Ascending aorta (tissue), 2 donors: ENCODE data around the gene MXRA7. TPM values are rescaled to one million over a fixed set of nuclear protein-coding genes. Genes with fewer than 3 reads are reported as not detected.

Source experiments
- DNase-seq, 2 donors: peaks; one replicate each; pipeline ENCODE4 v3.0.0-alpha.2; 2019; ENCODE audit warnings: low spot score in 2 of 2
- H3K27ac ChIP-seq, 2 donors: fragments of 200-600 bp; sonication (generic); one replicate each; pipeline ENCODE4 v1.5.1; 2016 to 2017; ENCODE audit warnings: mild to moderate bottlenecking in 1 of 2
- H3K27me3 ChIP-seq: fragments of 200-600 bp; sonication (generic); one replicate; pipeline ENCODE4 v1.5.1; 2017
- H3K36me3 ChIP-seq, 2 donors: fragments of 200-600 bp; sonication (generic); one replicate each; pipeline ENCODE4 v1.5.1; 2016
- H3K4me1 ChIP-seq, 2 donors: fragments of 200-600 bp; sonication (generic); one replicate each; pipeline ENCODE4 v1.5.1; 2016 to 2017; ENCODE audit warnings: mild to moderate bottlenecking in 1 of 2
- H3K4me3 ChIP-seq, 2 donors: fragments of 200-600 bp; sonication (generic); one replicate each; pipeline ENCODE4 v1.5.1; 2016 to 2017; ENCODE audit warnings: mild to moderate bottlenecking in 1 of 2
- H3K9me3 ChIP-seq, 2 donors: fragments of 200-600 bp; sonication (generic); one replicate each; pipeline ENCODE4 v1.5.1; 2016
- CTCF ChIP-seq, 3 experiments: fragments of 200-600 bp in 2 of 3; fragments of 450-650 bp in 1 of 3; sonication (generic) in 2 of 3; IDR thresholded peaks; one replicate each; pipeline ENCODE4 v1.5.1; 2016 to 2019; ENCODE audit warnings: antibody characterized with exemption in 3 of 3, mild to moderate bottlenecking in 1 of 3, moderate library complexity in 1 of 3
- intact Hi-C: fragments of 100-400 bp; cut with DNase I; formaldehyde crosslinking; loops from one replicate; pipeline ENCODE4 v1.15.1; 2023
- total RNA-seq: library from RNA; depleted of rRNA; stranded (reverse); fragments of >200 nt; gene quantifications from one replicate; pipeline ENCODE4 v1.1.0, GENCODE V29; 2016

Gene MXRA7
- total RNA-seq, 1 donor from 2014 or later, result 122 TPM

GRCh38 chr17:76670020-76670717 lies 40.6 kb downstream of the MXRA7 start:
- Histone ChIP-seq H3K36me3 (peaks cover 0 to 5% of the 10 kb centered on the region in 2 donors), H3K9me3 (no peaks in the 10 kb centered on the region), H3K27ac (no peak overlapping the region), H3K4me3 (no peak overlapping the region), H3K4me1 (peaks cover 0 to 8% of the 10 kb centered on the region in 2 donors), H3K27me3 (peaks cover 3% of the 10 kb centered on the region)
- TF ChIP-seq CTCF (IDR thresholded peaks at IDR 0.05), result no peak
- DNase-seq, result no peak
- intact Hi-C loops, result loop anchor here (5.0 kb wide), 1 partner anchor 42 kb away; the partner anchor contains the start of gene MXRA7

- H3K36me3 ChIP-seq, result no peaks in the 10 kb centered on the region
- intact Hi-C loops, result no loop called here
- H3K9me3 ChIP-seq, result no peaks in the 10 kb centered on the region
- DNase-seq, result no peak
- TF ChIP-seq CTCF (IDR thresholded peaks at IDR 0.05), result no peak
- H3K4me3 ChIP-seq, result no peak overlapping the region
- H3K27ac ChIP-seq, result no peak overlapping the region
- peaks cover 3% of the 10 kb centered on the region for H3K27me3 ChIP-seq
- H3K4me1 ChIP-seq, result peaks cover 0 to 8% of the 10 kb centered on the region in 2 donors
Observed at GRCh38 chr17:76667786-76668453, 42.8 kb downstream of the MXRA7 start.

GRCh38 chr17:76667491-76667755 lies 43.3 kb downstream of the MXRA7 start:
- DNase-seq, result no peak
- H3K27ac ChIP-seq, result no peak overlapping the region
- no peak overlapping the region for H3K4me3 ChIP-seq
- no peaks in the 10 kb centered on the region for H3K36me3 ChIP-seq
- TF ChIP-seq CTCF (IDR thresholded peaks at IDR 0.05), result no peak
- H3K9me3 ChIP-seq, result no peaks in the 10 kb centered on the region
- H3K27me3 ChIP-seq, result peaks cover 3% of the 10 kb centered on the region
- intact Hi-C loops, result no loop called here
- H3K4me1 ChIP-seq, result peaks cover 0 to 4% of the 10 kb centered on the region in 2 donors

GRCh38 chr17:76660656-76661042 lies 50.1 kb downstream of the MXRA7 start:
- no peaks in the 10 kb centered on the region for H3K36me3 ChIP-seq
- no peak overlapping the region for H3K4me3 ChIP-seq
- no peak for DNase-seq
- no peaks in the 10 kb centered on the region for H3K4me1 ChIP-seq
- H3K27me3 ChIP-seq, result no peaks in the 10 kb centered on the region
- H3K27ac ChIP-seq, result no peak overlapping the region
- intact Hi-C loops, result no loop called here
- no peak for TF ChIP-seq CTCF (IDR thresholded peaks at IDR 0.05)
- H3K9me3 ChIP-seq, result no peaks in the 10 kb centered on the region

GRCh38 chr17:76659928-76660655 lies 50.7 kb downstream of the MXRA7 start:
- H3K9me3 ChIP-seq, result no peaks in the 10 kb centered on the region
- H3K27me3 ChIP-seq, result no peaks in the 10 kb centered on the region
- no peak overlapping the region for H3K4me3 ChIP-seq
- TF ChIP-seq CTCF (IDR thresholded peaks at IDR 0.05), result no peak
- no peaks in the 10 kb centered on the region for H3K36me3 ChIP-seq
- no peak for DNase-seq
- H3K27ac ChIP-seq, result no peak overlapping the region
- no peaks in the 10 kb centered on the region for H3K4me1 ChIP-seq
- intact Hi-C loops, result no loop called here
